Measurements from ENCODE around the gene BLM.

- TF ChIP-seq CTCF (IDR thresholded peaks at IDR 0.05) (no peak), POLR2A (IDR thresholded peaks at IDR 0.05) (no peak)
These were observed 30.5 kb upstream of the BLM start for GRCh38 chr15:90686435-90687218.
